HG02970 (cell line): ENCODE results near the gene WNT5B.
"Not testable (repeated sequence)": the region's sequence is repeated elsewhere in the genome, so short reads cannot be mapped to it uniquely, and the experiment has no call there.

Experiments
- ATAC-seq: cut with Tn5 transposase; IDR thresholded peaks from one replicate; pipeline ENCODE4 v1.9.1; 2021; ENCODE audit warnings: mild to moderate bottlenecking, moderate library complexity, moderate number of reproducible peaks; ENCODE audit not compliant: unreplicated experiment, low FRiP score

WNT5B gene

DNA sequence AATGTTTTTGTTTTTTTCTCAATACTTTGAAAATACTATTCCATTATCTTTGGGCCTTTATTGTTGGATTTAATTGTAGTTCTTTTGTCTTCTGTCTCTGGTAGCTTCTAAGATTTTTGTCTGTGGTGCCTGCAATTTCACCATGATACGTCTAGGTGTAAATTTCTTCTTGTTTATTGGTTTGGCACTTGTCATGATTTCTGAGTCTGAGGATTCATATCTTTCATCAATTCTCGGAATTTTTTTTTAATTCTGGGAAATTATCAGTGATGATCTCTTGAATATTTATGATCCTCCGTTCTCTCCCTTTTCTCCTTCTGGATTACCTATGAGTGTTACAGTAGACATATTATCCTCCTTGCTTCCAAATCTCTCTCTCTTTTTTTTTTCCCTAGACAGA is 47.0 kb downstream of the WNT5B start:
- ATAC-seq: no peak

DNA sequence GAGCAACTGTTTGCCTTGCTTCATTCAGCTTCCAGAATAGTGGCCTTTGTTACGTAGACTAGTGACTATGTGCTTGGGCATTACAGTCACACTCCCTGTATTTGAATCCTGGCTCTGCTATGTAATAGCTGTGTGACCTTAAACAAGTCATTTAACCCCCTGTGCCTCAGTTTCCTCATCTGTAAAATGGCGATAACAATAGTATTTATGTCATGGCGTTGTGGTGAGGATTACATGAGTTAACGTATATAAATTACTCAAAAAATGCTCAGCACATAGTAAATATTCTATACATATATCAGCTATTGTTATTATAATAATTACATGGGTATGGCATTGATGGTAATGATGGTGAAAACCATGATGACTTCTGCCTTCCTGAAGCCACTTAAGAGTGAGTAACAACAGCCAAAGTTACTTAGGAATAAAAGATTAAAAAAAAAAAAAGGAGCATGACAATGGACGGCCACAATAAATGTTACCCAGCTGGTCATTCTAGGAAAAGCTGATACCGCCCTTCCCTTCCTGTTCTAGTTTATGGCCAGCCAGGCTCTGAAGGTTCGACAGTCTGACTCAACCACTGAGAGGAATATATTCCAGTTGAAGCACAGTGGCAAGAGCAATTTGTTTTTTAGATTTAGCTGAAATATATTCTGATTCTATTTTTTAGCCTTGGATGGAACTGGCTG is 51.9 kb downstream of the WNT5B start:
- no peak for ATAC-seq

DNA sequence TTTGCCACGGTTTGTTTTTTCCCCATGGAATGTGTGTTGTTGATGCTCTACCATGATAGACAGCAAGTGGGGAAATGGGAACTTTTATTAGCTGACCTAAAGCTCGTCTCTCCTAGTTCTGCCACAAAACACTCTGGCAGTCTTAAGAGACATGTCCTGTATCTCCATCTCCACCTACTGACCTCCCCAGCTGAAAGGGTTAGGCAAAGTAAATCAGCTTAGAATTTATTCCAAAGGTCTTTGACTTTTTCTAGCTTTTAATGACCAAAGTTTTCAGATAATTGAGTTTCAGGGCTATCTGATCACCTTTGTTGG is 52.4 kb downstream of the WNT5B start:
- no peak for ATAC-seq

DNA sequence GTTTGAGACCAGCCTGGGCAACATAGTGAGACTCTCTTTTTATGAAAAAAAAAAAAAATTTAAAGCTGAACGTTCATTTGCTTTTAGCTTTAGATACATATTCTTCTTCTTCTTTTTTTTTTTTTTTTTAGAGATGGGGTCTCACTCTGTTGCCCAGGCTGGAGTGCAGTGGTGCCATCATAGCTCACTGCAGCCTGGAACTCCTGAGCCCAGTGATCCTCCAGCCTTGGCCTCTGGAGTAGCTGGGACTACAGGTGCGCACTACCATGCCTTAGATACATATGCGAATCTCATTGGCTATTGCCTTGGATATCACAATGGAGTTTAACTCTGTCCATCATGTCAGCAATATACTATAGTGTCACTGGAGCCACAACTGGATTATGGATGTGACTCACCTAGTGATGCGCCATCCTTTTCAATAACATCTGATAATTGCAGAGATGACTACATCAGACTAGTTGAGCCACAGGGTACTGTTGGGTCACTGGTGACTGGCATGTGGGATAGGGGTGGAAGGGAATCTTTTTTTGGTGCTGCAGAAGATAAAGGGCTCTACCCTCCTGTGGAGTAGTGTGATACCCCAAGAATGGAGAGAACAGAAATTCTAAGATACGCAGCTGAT is 59.2 kb downstream of the WNT5B start:
- ATAC-seq: no peak

DNA sequence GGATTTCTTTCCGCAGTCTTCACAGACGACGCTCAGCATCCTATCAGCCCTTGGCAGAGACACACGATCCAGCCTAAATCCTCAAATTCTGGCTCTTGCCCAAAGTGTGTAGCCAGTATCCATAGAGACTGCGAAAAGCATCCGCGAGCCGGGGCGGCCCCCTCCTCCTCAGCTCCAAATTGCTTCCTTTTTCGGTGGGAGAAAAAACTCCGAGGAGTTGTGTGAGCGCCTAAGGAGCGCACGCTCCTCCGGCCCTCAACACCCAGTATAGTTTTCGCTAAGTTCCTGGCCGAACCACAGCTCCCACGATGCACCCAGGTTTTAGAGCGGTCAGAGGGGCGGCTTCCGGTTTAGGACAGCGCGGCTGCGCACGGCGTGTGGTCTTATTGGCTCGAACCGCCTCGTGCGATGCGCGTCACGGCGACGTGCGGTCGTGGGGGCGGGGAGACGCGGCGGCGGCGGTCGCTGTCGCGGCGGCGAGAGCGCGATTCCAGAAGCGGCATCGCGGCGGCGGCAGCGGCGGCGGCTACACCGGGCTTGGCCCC is 61.6 kb downstream of the WNT5B start, which contains the start of gene ADIPOR2:
ADIPOR2 (plus strand) TSS at position 493 of the 545 bp plus-strand sequence. CDS start 63,274 bp downstream, outside the sequence.
- ATAC-seq: peak; percentile 93

DNA sequence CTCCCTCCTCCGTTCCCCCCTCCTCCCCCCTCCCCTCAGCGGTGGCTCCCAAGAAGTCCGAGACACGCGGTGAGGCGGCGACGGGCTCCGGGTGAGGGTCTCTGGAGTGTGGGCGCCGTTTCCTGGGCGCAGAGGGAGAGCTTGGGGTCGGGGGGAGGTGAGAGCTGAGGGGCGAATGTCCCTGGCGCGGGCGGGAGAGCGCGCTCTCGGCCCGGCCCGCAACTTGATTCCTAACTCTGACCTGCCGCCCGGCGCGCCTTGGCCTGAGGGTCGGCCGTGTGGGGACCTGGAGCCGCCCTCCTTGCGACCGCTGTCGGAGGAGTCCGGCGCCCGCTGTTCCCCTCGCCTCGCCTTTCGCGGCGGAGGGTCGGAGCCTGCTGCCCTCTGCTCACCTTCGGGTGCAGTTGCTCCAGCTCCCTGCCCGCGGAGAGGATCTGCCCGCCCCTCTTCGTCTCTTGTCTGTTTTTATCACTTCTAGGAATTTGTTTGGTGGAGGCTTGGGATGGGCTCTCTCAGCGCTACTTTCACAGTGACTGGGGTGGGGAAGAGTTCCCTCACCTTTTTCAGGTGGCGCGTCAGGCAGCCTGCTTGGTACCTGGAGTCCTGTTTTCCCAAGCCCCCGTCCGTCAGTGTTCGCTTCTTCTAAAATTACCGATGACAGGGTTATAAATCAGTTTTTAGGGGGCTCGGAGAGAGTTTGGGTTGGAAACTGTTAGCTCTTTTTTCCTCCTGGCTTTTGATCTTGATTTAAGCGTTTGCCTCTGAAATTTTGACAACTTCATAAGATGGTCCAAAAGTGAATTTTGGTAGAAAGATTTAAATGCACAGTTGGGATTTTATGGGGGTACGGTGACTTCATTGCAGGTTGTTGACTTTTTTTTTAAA is 62.3 kb downstream of the WNT5B start:
- peak; percentile 35 for ATAC-seq

DNA sequence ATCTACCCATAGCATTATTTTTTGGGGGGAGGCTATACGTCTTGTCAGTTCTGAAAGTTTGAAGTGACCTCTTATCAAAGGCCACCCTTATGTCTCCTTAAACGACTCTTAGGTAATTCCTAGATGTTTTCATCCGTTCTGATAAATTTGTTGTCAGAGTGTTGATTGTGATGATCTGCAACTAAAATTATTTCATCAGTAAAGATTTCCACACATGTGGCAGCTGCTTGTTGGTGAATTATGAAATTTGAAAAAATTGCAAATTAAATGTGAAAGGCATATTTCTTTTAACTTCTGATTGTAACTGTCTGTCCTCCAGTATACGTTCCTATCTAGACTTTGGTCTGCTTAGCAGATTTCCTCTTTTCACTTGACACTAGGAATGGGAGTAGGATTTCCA is 63.2 kb downstream of the WNT5B start:
- ATAC-seq: no peak

DNA sequence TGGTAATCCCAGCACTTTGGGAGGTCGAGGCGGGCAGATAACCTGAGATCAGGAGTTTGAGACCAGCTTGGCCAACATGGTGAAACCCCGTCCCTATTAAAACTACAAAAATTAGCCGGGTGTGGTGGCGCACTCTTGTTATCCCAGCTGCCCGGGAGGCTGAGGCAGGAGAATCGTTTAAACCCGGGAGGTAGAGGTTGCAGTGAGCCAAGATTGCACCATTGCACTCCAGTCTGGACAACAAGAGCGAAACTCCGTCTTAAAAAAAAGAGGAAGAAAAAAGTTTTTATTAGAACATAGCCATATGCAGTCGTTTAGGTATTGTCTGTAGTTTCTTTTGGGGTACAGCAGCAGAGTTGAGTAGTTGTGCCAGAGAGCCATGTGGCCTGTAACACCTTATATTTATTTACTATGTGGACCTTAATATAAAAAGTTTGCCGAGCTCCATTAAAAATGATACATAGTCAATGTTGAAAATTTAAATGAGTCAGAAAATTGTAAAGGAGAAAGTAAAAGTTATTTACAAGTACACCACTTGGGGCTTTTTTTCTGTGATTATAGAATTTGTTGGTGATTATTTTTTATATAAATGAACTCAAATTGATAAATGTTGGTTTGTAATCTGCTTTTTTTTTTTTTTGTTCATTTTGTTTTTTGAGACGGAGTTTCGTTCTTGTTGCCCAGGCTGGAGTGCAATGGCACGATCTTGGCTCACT is 64.0 kb downstream of the WNT5B start:
- ATAC-seq: no peak

DNA sequence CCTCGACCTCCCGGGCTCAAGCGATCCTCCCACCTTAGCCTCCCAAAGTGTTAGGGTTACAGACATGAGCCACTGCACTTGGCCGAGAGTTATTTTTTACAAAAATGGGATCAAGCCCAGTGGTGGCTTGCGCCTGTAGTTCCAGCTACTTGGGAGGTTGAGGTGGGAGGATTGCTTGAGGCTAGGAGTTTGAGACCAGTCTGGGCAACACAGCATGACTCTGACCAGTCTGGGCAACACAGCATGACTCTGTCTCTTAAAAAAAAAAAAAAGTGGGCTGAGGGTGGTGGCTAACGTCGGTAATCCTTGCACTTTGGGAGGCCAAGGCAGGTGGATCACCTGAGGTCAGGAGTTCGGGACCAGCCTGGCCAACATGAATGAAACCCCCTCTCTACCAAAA is 66.1 kb downstream of the WNT5B start:
- not testable (repeated sequence) for ATAC-seq

DNA sequence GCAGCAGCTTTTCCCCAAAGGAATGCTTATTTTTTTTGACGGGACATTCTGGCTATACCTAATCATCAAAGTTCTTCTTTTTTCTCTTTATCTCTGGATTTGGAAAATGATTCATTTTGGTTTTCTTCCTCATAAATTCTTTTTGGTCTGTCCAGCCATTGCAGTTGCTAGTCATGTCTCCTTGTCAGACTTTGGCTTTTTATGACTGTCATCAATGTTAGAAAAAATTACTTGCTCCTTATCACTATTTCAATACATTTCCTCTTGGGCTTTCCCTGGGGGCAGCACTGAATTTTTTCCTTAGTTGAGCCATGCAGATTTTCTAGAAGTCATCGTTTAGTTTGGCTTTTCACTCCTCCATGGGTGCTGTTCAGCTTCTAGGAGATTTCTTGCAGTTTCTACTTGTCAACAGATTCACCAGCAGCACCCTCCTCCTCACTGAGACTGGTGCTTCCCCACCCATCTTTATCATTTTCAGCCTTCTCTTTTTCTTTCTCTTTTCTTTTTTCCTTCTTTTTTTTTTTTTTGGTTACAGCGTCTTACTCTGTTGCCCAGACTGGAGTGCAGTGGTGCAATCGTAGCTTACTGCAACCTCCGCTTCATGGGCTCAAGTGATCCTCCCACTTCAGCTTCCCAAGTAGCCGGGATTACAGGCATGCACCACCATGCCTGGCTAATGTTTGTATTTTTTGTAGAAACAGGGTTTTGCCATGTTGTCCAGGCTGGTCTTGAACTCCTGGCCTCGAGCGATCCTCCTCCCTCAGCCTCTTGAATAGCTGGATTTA is 67.0 kb downstream of the WNT5B start:
- no peak for ATAC-seq

DNA sequence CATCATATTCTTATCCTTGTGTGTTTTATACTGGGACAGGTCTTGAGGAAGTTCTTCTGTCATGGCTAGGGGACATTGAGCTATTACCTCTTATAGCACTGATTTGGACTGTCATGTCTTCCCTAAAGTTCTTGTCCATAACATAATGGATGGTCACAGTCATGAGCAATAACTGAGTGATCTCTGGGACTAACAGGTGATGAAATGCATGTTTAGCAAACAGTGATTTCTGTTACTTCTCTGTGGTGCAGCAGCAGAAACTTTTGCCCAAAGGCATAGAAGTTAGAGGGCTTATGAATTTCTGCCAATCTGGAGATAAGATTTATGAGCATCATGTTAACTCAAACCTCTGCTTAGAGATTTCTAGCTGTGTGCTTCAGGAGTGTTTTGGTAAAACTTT is 67.8 kb downstream of the WNT5B start:
- ATAC-seq: no peak
